GM19043 (cell line): ENCODE results near the gene ZYG11A.
"Not testable (repeated sequence)": the region's sequence is repeated elsewhere in the genome, so short reads cannot be mapped to it uniquely, and the experiment has no call there.

ENCODE experiments used
- ATAC-seq: cut with Tn5 transposase; IDR thresholded peaks from one replicate; pipeline ENCODE4 v1.9.1; 2021; ENCODE audit warnings: low read depth; ENCODE audit not compliant: unreplicated experiment

ZYG11A gene

GRCh38 chr1:52869727-52870126 is 27.2 kb downstream of the ZYG11A start:
- ATAC-seq, result not testable (repeated sequence)

GRCh38 chr1:52876843-52877242 is 34.3 kb downstream of the ZYG11A start:
- no peak for ATAC-seq

GRCh38 chr1:52877554-52877953 is 35.0 kb downstream of the ZYG11A start:
- ATAC-seq, result no peak

- ATAC-seq, result no peak
These were observed 37.6 kb downstream of the ZYG11A start for GRCh38 chr1:52880206-52880605.

GRCh38 chr1:52887483-52887882 is 44.9 kb downstream of the ZYG11A start:
- ATAC-seq, result no peak

GRCh38 chr1:52892424-52893215 is 50.1 kb downstream of the ZYG11A start:
- ATAC-seq, result no peak

GRCh38 chr1:52899445-52899894 is 56.9 kb downstream of the ZYG11A start:
- no peak for ATAC-seq

GRCh38 chr1:52900402-52900801 is 57.8 kb downstream of the ZYG11A start:
- no peak for ATAC-seq

- no peak for ATAC-seq
These were observed 58.8 kb downstream of the ZYG11A start for GRCh38 chr1:52901384-52901783.

GRCh38 chr1:52904208-52904926 is 61.8 kb downstream of the ZYG11A start:
- no peak for ATAC-seq

GRCh38 chr1:52904927-52905698 is 62.6 kb downstream of the ZYG11A start:
- ATAC-seq, result no peak

- ATAC-seq, result no peak
These were observed 63.6 kb downstream of the ZYG11A start for GRCh38 chr1:52906135-52906603.

GRCh38 chr1:52907068-52907811 is 64.7 kb downstream of the ZYG11A start:
- no peak for ATAC-seq

- no peak for ATAC-seq
These were observed 65.2 kb downstream of the ZYG11A start for GRCh38 chr1:52907812-52908153.

GRCh38 chr1:52911541-52911940 is 69.0 kb downstream of the ZYG11A start:
- no peak for ATAC-seq

GRCh38 chr1:52913014-52913413 is 70.5 kb downstream of the ZYG11A start:
- no peak for ATAC-seq

- ATAC-seq, result no peak
These were observed 71.0 kb downstream of the ZYG11A start for GRCh38 chr1:52913537-52913936.

- no peak for ATAC-seq
These were observed 71.9 kb downstream of the ZYG11A start for GRCh38 chr1:52914463-52914862.

- ATAC-seq, result no peak
These were observed 72.8 kb downstream of the ZYG11A start for GRCh38 chr1:52915211-52915854.

- no peak for ATAC-seq
These were observed 73.3 kb downstream of the ZYG11A start for GRCh38 chr1:52915855-52916220.
